ENCODE data around the gene NSRP1.
A peak's percentile ranks its signal among the peaks of the same experiment; 100 is the strongest.
"Not testable (repeated sequence)": the region's sequence is repeated elsewhere in the genome, so short reads cannot be mapped to it uniquely, and the experiment has no call there.

The NSRP1 gene

GRCh38 chr17:30116661-30117551, at the start of gene NSRP1:
NSRP1 (plus strand) TSS chr17:30116816; CDS start chr17:30116844, 28 bp downstream.
- DNase-seq = peak; percentile 25 to 95 (median 85)

DNA sequence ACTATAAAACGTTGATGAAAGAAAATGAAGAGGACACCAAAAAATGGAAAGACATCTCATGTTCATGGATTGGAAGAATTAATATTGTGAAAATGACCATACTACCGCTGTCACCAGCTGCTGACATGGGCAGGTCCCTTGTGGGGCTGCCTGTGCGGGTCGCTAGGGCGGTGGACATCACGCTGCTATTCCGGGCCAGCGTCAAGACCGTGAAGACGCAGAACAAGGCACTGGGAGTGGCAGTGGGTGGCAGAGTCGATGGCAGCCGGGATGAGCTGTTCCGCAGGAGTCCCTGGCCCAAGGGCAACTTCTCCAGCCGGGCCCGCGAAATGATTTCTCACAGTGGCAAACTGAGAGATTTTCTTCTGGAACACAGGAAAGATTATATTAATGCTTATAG, 48.2 kb upstream of the NSRP1 start:
- no peak for DNase-seq

DNA sequence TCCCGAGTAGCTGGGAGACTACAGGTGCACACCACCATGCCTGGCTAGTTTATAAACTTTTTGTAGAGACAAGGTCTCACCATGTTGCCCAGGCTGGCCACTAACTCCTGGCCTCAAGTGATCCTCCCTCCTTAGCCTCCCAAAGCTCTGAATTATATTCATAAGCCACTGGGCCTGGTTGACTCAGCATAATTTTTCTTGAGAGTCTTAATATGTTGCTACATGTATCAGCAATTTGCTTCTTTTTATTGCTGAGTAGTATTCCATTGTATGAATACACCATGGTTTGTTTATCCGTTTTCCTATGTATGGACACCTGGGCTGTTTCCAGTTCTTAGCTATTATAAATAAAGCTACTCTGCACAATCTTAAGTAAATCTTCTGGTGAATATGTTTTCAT, 42.4 kb upstream of the NSRP1 start:
- no peak for DNase-seq

GRCh38 chr17:30074730-30075129, 41.9 kb upstream of the NSRP1 start:
- no peak for DNase-seq

DNA sequence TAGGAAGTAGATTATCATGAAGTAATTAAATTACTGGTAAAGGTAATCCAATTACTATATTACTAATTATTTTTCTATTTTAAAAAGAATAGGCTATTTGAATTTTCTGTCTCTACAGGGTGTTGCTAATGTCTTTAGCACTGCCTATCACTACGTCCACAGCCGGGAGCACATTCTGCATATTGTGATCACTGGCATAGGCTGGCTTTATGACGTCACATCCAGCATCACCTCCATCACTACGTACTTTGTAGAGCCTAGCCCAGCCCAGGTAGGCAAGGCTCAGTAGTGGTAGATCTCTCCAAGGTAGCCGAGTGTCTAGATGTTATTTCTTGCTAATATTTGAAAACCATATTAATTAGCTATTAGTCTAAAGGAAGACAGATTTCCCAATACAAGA, 33.8 kb upstream of the NSRP1 start:
- DNase-seq = no peak

DNA sequence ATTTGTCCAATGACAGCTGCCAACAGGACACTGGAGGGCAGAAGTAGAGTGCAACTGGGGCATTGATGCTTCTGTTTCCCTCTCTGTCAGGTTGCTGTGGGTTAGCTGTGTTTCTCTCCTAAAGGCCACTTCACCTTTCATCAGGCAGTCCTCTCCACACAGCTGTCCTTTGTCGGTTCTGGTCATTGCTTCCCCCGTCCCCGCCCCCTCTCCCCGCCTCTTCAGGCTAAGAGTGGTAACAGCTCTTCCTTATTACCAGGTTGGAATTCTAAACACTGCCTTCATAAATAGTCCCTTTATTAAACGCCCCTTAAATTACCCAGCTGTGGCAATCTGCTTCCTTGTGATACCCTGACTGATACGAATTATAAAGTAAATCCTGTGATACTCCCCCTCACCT, 31.8 kb upstream of the NSRP1 start:
- no peak for DNase-seq

GRCh38 chr17:30086896-30087295, 29.7 kb upstream of the NSRP1 start:
- no peak for DNase-seq

- DNase-seq = not testable (repeated sequence)
Measured at GRCh38 chr17:30087431-30087830, 29.2 kb upstream of the NSRP1 start.

GRCh38 chr17:30091121-30091670, 25.4 kb upstream of the NSRP1 start:
- no peak for DNase-seq

DNA sequence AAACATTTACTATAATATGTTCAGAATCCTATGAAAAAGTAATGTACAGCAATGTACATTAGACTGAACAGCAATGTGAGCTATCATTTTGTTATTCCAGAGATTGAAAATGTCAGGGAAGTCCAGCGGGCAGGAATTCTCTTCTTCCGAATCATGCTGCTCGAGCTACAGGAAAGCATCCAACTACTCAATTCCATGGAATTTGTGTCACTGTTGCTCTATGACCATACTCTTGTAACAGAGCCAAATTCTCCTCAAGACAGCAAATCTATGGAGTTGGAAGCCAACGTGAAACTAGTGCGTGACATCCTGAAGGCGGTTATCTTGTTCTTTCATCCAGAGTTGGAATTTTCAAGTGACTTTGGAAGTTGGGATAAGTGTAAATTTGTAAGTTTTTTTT, 24.8 kb upstream of the NSRP1 start:
- DNase-seq = no peak

- DNase-seq = no peak
Measured at GRCh38 chr17:30092886-30093285, 23.7 kb upstream of the NSRP1 start.

DNA sequence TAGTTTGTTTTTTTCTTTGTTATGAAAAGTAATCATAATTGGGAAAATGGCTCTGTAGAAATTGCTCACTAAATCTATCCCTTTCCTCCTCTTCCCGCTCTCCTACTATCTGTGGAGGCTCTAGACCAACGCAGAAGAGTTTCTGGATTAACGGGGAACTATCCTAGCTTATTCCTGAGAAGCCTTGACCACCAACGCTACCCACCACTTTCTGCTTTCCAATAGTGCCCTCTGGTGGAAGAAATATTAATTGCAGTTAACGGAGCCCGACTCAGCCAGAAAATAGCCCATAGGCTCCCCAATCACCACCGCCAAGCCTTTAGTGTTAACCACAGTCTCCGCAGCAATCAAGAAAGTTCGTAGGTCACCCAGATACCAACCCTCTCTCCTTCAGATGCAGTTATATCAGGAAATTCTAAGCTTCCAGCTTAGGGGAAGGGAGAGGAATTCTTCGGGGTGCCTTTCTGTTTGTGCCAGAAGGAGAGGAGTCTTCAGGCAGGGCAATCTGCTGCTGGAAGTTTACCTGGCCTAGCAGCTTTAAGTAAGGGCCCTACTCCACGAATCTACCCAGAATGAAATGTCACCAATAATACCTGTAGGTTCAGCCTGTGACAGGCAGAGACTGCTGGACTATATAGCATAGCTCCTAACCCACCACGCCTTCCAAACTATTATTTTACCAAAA, 23.0 kb upstream of the NSRP1 start:
- DNase-seq = peak in 37 of 58 donors; percentile 0 to 67 (median 14)

GRCh38 chr17:30095507-30096244, 20.9 kb upstream of the NSRP1 start:
- peak in 1 of 58 donors; percentile 20 for DNase-seq

GRCh38 chr17:30101686-30102390, 14.8 kb upstream of the NSRP1 start:
- DNase-seq = no peak

- DNase-seq = no peak
Measured at GRCh38 chr17:30103921-30104320, 12.7 kb upstream of the NSRP1 start.

DNA sequence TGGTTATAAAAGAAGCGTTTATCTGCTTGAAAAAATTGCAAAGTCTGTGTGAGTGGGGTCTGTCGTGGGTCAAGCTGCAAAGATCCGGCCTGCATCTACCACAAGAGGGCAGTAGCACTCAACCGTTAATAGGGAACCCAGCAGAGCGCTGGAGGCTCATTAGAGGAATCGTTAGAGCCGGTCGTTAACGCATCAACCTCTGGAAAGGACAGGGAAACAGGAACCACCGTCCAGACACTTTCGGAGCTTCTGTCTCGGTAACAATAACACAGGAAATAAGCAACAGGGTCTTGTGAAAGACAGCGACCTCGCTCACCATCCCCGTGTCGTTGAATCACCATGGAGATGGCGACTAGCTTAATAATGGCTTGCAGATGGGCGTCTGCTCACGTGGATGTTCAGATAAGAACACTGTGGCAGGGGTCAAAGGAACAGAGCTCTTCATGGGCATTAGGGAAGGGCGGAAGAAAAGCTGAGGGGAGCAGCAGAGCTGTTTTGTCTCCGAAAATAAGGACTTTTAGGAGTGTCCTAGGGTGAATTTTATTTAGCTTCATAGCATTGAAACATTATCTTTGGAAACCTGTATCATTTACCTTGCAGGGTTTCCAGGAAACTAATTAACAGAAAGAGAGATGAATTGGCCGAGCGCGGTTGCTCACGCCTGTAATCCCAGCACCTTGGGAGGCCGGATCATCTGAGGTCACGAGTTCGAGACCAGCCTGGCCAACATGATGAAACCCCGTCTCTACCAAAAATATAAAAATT, 11.9 kb upstream of the NSRP1 start:
- peak in 56 of 58 donors; percentile 9 to 84 (median 52) for DNase-seq

GRCh38 chr17:30112794-30113193, 3.8 kb upstream of the NSRP1 start:
- DNase-seq = no peak

DNA sequence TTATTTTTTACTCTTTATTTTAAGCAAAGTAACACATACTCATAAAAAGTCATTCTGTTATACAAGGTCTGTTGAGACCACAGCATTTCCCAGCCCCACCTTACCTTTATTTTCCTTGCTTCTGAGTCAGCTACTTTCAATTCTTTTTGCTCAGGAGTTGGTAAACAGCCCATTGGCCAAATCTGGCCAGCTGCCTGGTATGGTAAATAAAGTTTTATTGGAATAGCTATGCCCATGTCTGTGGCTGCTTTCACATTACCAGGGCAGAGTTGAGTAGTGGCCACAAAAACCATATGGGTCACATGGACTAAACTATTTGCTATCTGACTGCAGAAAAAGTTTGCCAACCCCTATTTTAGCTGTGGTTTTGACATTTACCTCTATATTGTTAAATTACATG, 3.4 kb upstream of the NSRP1 start:
- DNase-seq = no peak

DNA sequence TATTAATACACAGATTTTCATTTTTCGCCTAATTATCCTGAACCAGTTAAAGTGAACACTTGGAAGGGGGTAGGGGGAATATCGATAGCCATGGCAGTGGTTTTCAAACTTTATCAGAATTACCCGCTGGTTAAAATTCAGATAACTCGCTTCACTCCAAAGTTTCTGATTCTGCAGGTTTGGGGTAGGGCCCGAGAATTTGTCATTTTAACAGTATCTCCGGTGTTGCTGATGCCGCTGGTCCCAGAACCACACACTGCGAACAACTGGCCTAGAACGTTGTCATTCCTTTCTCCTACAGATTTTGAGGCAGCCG, 313 bp upstream of the NSRP1 start:
- DNase-seq = no peak

DNA sequence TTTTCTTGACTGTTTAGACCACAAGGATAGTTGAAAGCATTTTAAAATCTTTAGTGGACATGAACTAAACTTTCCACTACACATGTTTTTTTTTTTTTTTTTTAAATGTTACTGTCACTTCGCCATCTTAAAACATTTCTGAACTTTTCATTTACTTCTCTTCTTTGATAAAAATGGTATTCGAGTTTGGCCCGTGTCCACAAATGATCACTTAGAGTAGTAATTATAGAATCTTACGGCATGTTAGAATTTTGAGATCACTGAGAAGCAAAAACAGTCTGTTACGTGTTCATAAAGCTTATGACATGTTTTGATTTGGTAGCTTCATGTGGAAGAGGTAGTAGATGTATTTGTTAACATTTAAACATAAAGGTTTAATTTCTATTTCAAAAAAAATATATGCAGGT, 1.1 kb downstream of the NSRP1 start:
- DNase-seq = no peak
